Activated T-cell treated with anti-CD3 and anti-CD28 coated beads, Interleukin-2, amount 50 U/mL, for 24 hours (primary cell): ENCODE data around the gene CGNL1.

Source experiments
- DNase-seq: peaks from one replicate; pipeline ENCODE4 v3.0.0-alpha.2; 2020
- H3K27ac Mint-ChIP-seq: 2 replicates; pipeline ENCODE4 v1.8.0; 2020; ENCODE audit warnings: mild to moderate bottlenecking, mixed read lengths
- H3K27me3 Mint-ChIP-seq: 2 replicates; pipeline ENCODE4 v1.8.0; 2020; ENCODE audit warnings: mixed read lengths
- H3K36me3 Mint-ChIP-seq: 2 replicates; pipeline ENCODE4 v1.8.0; 2020; ENCODE audit warnings: low read depth, mixed read lengths
- H3K4me1 Mint-ChIP-seq: 2 replicates; pipeline ENCODE4 v1.8.0; 2020; ENCODE audit warnings: low read depth, mixed read lengths
- H3K4me3 Mint-ChIP-seq: 2 replicates; pipeline ENCODE4 v1.8.0; 2020; ENCODE audit warnings: mild to moderate bottlenecking, moderate library complexity, mixed read lengths
- H3K9me3 Mint-ChIP-seq: 2 replicates; pipeline ENCODE4 v1.8.0; 2020; ENCODE audit warnings: mixed read lengths

The CGNL1 gene, protein sequence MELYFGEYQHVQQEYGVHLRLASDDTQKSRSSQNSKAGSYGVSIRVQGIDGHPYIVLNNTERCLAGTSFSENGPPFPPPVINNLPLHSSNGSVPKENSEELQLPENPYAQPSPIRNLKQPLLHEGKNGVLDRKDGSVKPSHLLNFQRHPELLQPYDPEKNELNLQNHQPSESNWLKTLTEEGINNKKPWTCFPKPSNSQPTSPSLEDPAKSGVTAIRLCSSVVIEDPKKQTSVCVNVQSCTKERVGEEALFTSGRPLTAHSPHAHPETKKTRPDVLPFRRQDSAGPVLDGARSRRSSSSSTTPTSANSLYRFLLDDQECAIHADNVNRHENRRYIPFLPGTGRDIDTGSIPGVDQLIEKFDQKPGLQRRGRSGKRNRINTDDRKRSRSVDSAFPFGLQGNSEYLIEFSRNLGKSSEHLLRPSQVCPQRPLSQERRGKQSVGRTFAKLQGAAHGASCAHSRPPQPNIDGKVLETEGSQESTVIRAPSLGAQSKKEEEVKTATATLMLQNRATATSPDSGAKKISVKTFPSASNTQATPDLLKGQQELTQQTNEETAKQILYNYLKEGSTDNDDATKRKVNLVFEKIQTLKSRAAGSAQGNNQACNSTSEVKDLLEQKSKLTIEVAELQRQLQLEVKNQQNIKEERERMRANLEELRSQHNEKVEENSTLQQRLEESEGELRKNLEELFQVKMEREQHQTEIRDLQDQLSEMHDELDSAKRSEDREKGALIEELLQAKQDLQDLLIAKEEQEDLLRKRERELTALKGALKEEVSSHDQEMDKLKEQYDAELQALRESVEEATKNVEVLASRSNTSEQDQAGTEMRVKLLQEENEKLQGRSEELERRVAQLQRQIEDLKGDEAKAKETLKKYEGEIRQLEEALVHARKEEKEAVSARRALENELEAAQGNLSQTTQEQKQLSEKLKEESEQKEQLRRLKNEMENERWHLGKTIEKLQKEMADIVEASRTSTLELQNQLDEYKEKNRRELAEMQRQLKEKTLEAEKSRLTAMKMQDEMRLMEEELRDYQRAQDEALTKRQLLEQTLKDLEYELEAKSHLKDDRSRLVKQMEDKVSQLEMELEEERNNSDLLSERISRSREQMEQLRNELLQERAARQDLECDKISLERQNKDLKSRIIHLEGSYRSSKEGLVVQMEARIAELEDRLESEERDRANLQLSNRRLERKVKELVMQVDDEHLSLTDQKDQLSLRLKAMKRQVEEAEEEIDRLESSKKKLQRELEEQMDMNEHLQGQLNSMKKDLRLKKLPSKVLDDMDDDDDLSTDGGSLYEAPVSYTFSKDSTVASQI

DNA sequence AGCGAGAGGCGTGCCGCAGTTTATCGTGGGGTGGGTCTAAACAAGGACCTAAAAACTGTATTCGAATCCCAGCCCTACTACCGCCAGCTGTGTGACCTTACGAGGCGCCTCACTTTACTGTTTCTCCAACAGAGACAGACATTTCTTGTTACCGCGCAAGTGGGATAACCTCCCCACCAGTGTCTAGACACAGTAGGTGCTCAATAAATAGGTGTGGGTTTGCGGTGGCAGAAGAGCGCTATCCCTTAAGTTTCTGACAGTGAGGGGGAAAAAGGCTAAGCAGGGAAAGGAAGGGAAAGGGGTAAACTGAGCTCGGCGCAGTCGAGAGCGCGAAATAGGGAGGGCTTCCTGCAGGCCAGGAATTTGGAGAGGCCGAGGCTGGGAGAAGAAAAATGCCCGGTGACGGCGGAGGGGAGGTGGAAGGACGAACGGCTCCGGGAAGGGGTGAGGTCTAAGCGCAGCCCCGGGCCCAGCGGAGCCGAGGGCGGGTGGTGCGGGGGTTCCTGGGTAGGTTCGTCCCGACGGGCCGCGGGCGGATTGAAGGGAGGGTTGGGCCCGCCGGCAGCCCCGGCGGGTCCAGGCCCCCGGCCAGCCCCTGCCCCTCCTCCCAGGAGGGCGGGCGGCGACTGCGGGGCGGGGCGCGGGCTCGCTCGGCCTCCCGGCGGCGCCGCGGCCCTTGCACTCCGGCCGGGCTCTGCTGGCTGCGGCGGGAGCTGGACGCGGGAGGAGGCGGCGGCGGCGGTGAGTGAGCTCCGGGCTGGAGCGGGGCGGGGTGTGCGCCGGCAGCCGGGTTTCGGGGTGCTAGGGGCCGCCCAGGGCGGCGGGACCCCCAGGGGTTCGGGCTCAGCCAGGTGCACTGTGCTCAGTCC is at the start of gene CGNL1:
Gene CGNL1, plus strand, starts transcription at position 679 of the 869 bp plus-strand sequence. CDS start 61,495 bp downstream, outside the sequence.
- peak within 1 kb of the TSS; percentile 47 for H3K4me3 Mint-ChIP-seq
- peaks cover 72% of the 10 kb centered on the region for H3K27me3 Mint-ChIP-seq
- peaks cover 11% of the 10 kb centered on the region for H3K4me1 Mint-ChIP-seq
- no peak for DNase-seq
- no peaks in the 10 kb centered on the region for H3K9me3 Mint-ChIP-seq
- H3K27ac Mint-ChIP-seq: no peak within 1 kb of the TSS
- H3K36me3 Mint-ChIP-seq: no peaks in the 10 kb centered on the region

DNA sequence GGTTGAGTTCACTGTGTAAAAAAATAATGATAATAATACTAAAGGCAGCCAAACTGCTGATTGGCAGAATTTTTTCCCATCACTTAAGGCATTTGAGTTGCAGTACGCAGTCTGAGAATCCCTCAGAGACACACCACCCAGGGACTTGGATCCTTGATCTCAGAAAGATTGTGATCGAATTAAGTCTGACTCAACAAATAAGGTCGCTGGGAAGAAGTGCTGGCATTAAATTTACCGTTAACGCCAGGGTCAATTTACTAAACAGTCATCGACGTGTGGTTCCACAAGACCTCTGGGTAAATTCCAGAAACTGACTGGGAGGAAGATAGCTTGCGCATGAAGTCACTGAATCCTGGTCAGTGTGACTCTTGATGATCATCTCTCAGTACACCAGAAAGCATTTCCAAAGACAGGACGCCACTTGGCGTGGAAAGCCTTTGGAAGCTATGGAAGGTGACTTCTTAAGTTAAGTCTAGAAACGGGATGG is 48.3 kb upstream of the CGNL1 start:
- DNase-seq: no peak

DNA sequence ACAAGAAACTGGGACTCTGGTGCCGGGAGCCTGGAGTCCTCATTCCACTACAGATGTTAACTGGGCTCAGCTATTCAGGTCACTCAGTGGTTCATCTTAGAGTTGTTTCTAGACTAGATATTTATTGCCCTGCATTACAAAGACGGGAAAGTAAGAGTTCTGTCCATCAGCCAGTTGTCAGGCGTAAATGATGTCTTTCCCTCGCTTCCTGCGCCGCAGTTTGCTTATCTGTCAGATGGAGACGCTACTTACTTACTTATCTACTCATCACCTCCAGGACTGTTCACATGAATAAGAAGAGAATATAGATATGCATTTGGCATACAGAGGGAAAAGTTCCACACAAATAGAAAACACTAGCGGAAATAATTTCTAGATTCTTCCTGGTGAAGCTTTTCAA is 47.8 kb upstream of the CGNL1 start:
- Mint-ChIP-seq H3K4me3 (no peak overlapping the region), H3K36me3 (no peaks in the 10 kb centered on the region), H3K9me3 (no peaks in the 10 kb centered on the region), H3K27me3 (peaks cover 7% of the 10 kb centered on the region), H3K4me1 (peaks cover 4% of the 10 kb centered on the region), H3K27ac (no peak overlapping the region)
- DNase-seq: no peak

More for the DNA sequence above, 48.3 kb upstream of the CGNL1 start:
- H3K27ac Mint-ChIP-seq: no peak overlapping the region
- H3K4me3 Mint-ChIP-seq: no peak overlapping the region
- peaks cover 4% of the 10 kb centered on the region for H3K4me1 Mint-ChIP-seq
- H3K27me3 Mint-ChIP-seq: peaks cover 7% of the 10 kb centered on the region
- H3K36me3 Mint-ChIP-seq: no peaks in the 10 kb centered on the region
- H3K9me3 Mint-ChIP-seq: no peaks in the 10 kb centered on the region

DNA sequence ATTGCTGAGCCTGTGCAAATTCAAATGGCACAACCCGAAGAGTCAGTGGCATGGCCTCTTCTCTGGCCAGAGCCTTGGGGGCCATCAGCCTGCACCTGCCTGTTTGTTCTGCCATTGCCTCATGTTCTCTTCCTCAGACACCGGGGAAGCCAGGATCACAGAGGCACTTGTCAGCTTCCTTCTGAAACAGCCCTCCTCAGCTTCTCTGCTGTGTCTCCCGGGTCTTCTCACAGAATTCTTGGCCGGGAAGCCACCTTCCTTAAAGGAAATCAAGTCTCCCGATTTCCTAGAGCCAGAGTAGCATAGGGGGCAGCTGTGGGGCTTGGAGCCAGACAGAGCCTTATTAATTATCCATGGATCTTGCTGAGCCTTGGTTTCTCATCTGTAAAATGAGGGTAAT is 47.4 kb upstream of the CGNL1 start:
- DNase-seq: no peak
- H3K36me3 Mint-ChIP-seq: no peaks in the 10 kb centered on the region
- H3K9me3 Mint-ChIP-seq: no peaks in the 10 kb centered on the region
- H3K4me1 Mint-ChIP-seq: peaks cover 4% of the 10 kb centered on the region
- H3K27me3 Mint-ChIP-seq: peaks cover 7% of the 10 kb centered on the region
- no peak overlapping the region for H3K27ac Mint-ChIP-seq
- H3K4me3 Mint-ChIP-seq: no peak overlapping the region

DNA sequence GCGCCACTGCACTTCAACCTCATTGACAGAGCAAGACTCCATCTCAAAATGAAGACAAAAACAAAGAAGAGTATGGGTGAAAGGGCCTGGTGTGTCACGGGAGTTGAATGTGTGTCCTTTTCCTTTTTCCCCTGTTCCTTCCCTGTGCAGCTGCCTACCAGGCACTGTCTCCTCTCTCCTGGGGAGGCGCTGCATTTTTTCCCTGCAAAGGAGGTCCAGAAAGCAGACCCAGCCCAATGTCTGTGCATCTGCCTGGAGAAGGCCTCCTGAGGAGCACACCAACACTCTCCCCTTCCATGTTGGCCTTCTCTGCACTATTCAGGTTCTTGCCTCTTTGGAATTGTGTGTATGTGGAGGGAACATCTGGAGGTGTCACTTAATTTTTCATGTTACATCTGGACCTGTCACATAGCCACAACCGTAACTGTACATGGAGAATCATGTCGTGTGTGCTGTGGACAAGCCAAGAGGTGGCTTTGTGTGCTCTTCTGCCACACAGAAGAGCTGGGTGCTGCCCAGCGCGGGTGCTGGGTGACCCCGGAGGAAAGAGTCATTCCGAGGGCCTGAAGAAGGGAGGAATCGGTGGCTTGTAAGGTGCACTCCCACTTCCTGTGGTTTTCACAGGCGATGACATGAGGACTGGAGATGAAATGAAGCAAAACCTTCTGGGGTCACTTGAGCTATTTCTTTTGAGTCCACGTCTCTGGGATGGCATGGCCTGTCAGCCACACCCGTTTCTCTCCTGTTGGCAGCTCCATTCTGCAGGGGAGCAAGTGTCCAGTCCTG is 46.5 kb upstream of the CGNL1 start:
- Mint-ChIP-seq H3K36me3 (no peaks in the 10 kb centered on the region), H3K4me1 (peaks cover 2% of the 10 kb centered on the region), H3K27ac (no peak overlapping the region), H3K27me3 (peaks cover 12% of the 10 kb centered on the region), H3K4me3 (no peak overlapping the region), H3K9me3 (no peaks in the 10 kb centered on the region)
- no peak for DNase-seq

DNA sequence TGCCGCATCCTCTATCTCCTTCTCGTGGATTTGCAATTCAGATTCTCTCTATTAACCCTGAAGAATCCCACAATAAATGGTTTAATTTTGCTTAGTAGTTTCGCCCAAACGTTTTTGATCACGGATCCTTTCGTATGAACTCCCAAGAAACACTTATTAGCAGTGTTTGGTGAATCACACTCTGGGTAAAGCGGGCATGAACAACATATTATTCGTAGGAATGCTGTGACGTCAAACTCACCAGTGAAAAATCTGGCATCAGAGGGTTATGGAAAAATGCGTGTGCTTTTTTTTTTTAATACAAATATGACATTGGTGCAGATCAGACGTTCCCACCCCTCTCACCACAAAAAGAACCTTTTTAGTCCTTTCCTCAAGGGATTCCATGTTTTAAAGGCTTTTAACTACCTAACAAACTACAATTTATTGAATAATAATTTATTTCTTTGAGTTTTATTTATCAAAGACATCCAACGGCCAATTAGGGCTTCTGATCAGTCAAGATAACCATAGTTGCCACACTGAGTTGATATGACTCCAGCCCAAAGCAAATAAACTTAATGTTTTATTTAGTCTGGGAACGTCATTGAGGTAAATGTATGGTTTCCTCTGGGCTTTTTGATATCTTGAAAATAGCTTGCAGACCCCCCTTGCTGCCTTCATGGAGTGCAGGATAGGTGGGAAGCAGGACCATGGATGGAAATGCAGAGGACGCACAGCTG is 45.5 kb upstream of the CGNL1 start:
- H3K36me3 Mint-ChIP-seq: no peaks in the 10 kb centered on the region
- DNase-seq: no peak
- no peak overlapping the region for H3K27ac Mint-ChIP-seq
- H3K9me3 Mint-ChIP-seq: no peaks in the 10 kb centered on the region
- peaks cover 2% of the 10 kb centered on the region for H3K4me1 Mint-ChIP-seq
- peaks cover 14% of the 10 kb centered on the region for H3K27me3 Mint-ChIP-seq
- no peak overlapping the region for H3K4me3 Mint-ChIP-seq

DNA sequence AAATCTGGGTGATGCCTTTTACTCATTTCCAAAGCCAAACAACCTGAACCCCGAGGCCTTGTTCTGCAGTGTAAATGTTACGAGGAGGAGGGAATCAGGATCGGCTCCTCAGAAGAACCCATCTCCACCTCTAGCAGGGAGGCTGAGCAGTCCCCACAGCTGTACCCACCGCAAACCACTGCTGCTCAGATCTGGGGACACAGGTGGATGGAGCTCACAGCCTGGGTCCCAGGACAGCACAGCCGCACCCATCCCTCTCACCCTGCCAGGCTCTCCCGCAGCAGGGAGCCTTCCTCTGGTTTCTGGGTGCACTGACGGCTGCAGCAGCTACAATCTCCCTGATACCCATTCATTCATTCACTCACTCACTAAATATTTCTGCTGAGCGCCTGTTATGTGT is 44.0 kb upstream of the CGNL1 start:
- Mint-ChIP-seq H3K27ac (no peak overlapping the region), H3K4me1 (peaks cover 2% of the 10 kb centered on the region), H3K36me3 (no peaks in the 10 kb centered on the region), H3K9me3 (no peaks in the 10 kb centered on the region), H3K4me3 (no peak overlapping the region), H3K27me3 (peaks cover 14% of the 10 kb centered on the region)
- no peak for DNase-seq

DNA sequence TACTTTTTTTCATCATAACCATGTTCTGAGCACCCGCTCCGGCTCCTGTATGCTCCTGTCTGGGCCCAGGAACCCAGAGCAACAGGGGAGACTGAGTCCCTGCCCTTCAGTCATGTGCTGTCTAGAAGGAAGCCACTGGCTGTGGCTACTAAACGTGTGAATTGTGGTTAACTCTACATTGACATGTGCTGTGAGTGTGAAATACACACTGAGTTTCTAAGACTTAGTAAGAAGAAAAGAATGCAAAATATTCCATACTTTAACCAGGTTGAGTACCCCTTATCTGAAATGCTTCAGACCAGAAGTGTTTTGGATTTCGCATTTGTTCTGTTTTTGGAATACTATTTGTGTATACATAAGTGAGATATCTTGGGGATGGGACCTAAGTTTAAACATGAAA is 42.8 kb upstream of the CGNL1 start:
- peaks cover 20% of the 10 kb centered on the region for H3K27me3 Mint-ChIP-seq
- H3K36me3 Mint-ChIP-seq: no peaks in the 10 kb centered on the region
- no peak overlapping the region for H3K4me3 Mint-ChIP-seq
- H3K27ac Mint-ChIP-seq: no peak overlapping the region
- no peak for DNase-seq
- peaks cover 2% of the 10 kb centered on the region for H3K4me1 Mint-ChIP-seq
- H3K9me3 Mint-ChIP-seq: no peaks in the 10 kb centered on the region

DNA sequence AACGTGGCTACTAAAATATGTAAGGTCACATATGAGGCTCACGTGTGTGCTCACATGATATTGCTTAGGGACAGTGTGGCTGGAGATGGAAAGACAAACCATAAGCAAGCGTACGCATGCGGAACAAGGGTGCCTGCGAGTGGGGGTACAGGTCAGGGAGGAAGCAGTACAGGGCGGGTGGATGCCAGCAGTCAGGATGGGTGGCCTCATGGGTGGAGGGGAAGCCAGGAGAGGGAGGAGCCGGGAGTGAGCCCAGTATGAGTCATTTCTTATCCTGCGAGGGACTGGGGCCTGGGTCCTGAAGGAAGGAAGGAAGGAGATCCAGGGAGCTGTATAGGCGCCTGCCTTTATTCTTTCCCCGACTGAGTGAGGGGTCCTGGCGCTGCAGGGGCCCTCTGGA is 42.0 kb upstream of the CGNL1 start:
- DNase-seq: no peak
- Mint-ChIP-seq H3K27ac (no peak overlapping the region), H3K4me3 (no peak overlapping the region), H3K4me1 (peaks cover 2% of the 10 kb centered on the region), H3K36me3 (no peaks in the 10 kb centered on the region), H3K27me3 (peaks cover 22% of the 10 kb centered on the region), H3K9me3 (no peaks in the 10 kb centered on the region)

DNA sequence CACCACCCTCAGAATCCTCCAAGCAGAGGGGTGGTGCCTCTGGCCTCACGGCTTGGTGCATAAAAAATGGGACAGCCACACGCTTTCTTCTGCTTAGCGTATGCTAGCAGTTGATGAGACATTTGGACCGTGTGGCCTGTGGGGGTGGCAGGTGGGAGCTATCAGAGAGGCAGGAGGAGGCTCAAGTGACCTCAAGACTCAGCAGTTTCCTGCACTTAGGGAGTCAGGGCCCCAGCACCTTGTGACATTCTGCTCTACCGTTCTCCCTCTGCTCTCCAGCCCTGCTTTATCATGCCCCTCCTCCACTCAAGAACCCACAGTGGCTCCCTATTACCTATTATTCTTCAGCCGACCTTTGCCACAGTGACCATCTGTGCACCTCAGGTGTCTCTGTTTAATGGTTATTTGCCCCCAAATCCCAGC is 41.0 kb upstream of the CGNL1 start:
- Mint-ChIP-seq H3K4me1 (peaks cover 1% of the 10 kb centered on the region), H3K9me3 (no peaks in the 10 kb centered on the region), H3K27me3 (peaks cover 23% of the 10 kb centered on the region), H3K36me3 (no peaks in the 10 kb centered on the region), H3K4me3 (no peak overlapping the region), H3K27ac (no peak overlapping the region)
- no peak for DNase-seq

DNA sequence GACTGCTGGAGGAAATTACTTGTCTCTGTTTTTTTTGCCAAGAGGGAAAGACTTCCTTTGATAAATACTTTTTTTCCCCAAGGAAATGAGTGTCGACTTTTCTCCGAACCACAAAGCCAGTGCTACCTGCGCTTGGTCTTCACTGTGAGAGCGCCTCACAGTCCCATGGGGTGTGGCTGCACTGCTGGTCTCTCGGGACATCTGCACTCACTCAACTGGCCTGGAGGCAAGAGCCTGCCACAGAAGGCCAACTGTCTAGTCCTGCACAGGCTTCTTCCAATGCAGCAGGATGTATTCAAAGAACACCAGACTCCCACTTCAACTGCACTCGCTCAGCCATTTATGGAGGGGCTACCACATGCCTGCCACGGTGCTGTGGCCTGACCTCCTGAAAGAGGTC is 40.6 kb upstream of the CGNL1 start:
- Mint-ChIP-seq H3K9me3 (no peaks in the 10 kb centered on the region), H3K27me3 (peaks cover 23% of the 10 kb centered on the region)

DNA sequence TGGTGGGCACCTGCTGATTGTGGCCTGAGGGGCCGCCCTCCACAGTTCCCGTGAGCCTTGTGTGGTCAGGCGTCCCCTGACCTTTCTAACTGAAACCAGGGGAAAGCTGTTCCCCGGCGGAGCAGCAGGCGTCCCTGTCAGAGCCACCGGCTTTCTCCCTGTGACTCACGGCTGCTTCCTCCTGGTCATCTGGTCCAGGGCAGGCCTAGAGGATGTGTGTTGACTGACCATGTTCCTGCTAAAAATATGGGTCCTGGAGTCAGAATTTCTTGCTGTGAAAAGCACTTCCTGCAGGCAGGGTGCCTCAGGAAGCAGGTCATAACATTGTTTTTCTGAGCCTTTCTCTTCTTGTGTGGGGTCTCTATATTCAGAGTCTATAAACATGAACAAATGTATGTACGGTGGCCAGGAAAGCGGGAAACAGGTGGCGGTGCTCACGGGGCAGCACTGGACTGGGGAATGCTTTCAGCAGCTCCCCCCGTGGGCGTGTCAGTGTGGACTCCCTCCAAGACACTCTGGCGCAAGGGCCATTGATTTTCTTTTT is 38.4 kb upstream of the CGNL1 start:
- H3K27me3 Mint-ChIP-seq: peaks cover 23% of the 10 kb centered on the region
- H3K9me3 Mint-ChIP-seq: no peaks in the 10 kb centered on the region
- DNase-seq: no peak
- no peaks in the 10 kb centered on the region for H3K4me1 Mint-ChIP-seq
- no peak overlapping the region for H3K4me3 Mint-ChIP-seq
- H3K36me3 Mint-ChIP-seq: no peaks in the 10 kb centered on the region
- no peak overlapping the region for H3K27ac Mint-ChIP-seq

More for the DNA sequence above, 40.6 kb upstream of the CGNL1 start:
- DNase-seq: no peak
- H3K36me3 Mint-ChIP-seq: no peaks in the 10 kb centered on the region
- no peaks in the 10 kb centered on the region for H3K4me1 Mint-ChIP-seq
- H3K27ac Mint-ChIP-seq: no peak overlapping the region
- H3K4me3 Mint-ChIP-seq: no peak overlapping the region
